WERI-Rb-1 (cell line): ENCODE data around the gene NIF3L1.

Experiments
- DNase-seq: peaks from one replicate; pipeline ENCODE4 v3.0.0-alpha.2; 2020
- H3K27ac ChIP-seq: fragments of 250-450 bp; sonication (Bioruptor Pico); 2 replicates; pipeline ENCODE4 v1.5.1; 2020; ENCODE audit warnings: mild to moderate bottlenecking, moderate library complexity
- H3K27me3 ChIP-seq: fragments of 250-450 bp; sonication (Bioruptor Pico); 2 replicates; pipeline ENCODE4 v1.5.1; 2021; ENCODE audit warnings: mild to moderate bottlenecking, low read depth, moderate library complexity; ENCODE audit not compliant: insufficient read depth, severe bottlenecking
- H3K36me3 ChIP-seq: fragments of 250-450 bp; sonication (Bioruptor Pico); 2 replicates; pipeline ENCODE4 v1.5.1; 2020; ENCODE audit warnings: mild to moderate bottlenecking, moderate library complexity
- H3K4me3 ChIP-seq: 2 replicates; pipeline ENCODE4 v1.5.1; 2011; ENCODE audit warnings: low read depth, mild to moderate bottlenecking, control low read depth, low read length
- H3K9me3 ChIP-seq: fragments of 250-450 bp; sonication (Bioruptor Pico); 2 replicates; pipeline ENCODE4 v1.5.1; 2021; ENCODE audit warnings: mild to moderate bottlenecking, moderate library complexity; ENCODE audit not compliant: severe bottlenecking
- TF ChIP-seq, protein P1 (sequence below): IDR thresholded peaks from 2 replicates; pipeline ENCODE4 v1.5.1; 2011; ENCODE audit warnings: low read depth, mild to moderate bottlenecking, control low read depth, inconsistent platforms, low read length

The NIF3L1 gene

DNA sequence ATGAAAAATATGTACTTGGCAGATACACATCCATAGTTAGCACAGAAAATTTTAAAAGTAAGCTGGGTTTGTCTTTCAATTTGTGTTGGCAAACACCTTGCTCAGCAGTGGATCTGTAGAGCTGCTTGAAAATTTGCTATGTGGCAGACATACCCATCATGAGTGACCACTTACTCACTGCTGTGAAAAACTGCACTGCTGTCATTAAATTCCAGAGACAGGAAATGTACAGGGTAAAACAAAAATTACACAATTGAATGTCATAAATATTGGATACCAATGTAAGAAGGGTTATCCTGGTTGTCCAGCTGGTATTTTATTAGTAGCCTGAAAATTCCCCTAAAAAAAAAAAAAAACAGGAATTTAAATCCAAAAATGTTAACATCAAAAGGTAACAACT, 24.5 kb downstream of the NIF3L1 start:
- Histone ChIP-seq H3K36me3 (peaks cover 40% of the 10 kb centered on the region), H3K9me3 (no peaks in the 10 kb centered on the region), H3K4me3 (no peak overlapping the region), H3K27ac (no peak overlapping the region), H3K27me3 (no peaks in the 10 kb centered on the region)
- DNase-seq = no peak
- TF ChIP-seq, protein P1, sequence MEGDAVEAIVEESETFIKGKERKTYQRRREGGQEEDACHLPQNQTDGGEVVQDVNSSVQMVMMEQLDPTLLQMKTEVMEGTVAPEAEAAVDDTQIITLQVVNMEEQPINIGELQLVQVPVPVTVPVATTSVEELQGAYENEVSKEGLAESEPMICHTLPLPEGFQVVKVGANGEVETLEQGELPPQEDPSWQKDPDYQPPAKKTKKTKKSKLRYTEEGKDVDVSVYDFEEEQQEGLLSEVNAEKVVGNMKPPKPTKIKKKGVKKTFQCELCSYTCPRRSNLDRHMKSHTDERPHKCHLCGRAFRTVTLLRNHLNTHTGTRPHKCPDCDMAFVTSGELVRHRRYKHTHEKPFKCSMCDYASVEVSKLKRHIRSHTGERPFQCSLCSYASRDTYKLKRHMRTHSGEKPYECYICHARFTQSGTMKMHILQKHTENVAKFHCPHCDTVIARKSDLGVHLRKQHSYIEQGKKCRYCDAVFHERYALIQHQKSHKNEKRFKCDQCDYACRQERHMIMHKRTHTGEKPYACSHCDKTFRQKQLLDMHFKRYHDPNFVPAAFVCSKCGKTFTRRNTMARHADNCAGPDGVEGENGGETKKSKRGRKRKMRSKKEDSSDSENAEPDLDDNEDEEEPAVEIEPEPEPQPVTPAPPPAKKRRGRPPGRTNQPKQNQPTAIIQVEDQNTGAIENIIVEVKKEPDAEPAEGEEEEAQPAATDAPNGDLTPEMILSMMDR = no peak

DNA sequence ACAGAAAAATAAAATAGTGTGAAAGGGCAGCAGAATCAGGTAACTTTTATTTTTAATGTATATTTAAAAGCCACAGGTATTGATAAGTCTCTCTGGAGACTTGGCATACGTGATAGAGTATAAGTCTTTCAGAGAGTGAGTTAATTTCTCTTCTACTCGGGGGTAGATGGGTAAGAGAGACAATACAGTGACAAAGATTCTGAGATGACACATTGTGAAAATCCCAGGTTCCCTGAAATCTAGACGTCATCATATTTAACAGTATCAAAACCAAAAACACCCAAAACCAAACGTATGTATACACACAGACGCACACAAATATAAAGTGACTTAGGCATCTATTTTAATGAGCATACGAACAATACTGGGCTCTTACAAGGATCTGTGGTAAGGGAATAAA, 33.3 kb downstream of the NIF3L1 start:
- Histone ChIP-seq H3K36me3 (peaks cover 45% of the 10 kb centered on the region), H3K27me3 (no peaks in the 10 kb centered on the region), H3K9me3 (no peaks in the 10 kb centered on the region), H3K27ac (no peak overlapping the region), H3K4me3 (no peak overlapping the region)
- TF ChIP-seq, protein P1 = no peak
- DNase-seq = no peak

DNA sequence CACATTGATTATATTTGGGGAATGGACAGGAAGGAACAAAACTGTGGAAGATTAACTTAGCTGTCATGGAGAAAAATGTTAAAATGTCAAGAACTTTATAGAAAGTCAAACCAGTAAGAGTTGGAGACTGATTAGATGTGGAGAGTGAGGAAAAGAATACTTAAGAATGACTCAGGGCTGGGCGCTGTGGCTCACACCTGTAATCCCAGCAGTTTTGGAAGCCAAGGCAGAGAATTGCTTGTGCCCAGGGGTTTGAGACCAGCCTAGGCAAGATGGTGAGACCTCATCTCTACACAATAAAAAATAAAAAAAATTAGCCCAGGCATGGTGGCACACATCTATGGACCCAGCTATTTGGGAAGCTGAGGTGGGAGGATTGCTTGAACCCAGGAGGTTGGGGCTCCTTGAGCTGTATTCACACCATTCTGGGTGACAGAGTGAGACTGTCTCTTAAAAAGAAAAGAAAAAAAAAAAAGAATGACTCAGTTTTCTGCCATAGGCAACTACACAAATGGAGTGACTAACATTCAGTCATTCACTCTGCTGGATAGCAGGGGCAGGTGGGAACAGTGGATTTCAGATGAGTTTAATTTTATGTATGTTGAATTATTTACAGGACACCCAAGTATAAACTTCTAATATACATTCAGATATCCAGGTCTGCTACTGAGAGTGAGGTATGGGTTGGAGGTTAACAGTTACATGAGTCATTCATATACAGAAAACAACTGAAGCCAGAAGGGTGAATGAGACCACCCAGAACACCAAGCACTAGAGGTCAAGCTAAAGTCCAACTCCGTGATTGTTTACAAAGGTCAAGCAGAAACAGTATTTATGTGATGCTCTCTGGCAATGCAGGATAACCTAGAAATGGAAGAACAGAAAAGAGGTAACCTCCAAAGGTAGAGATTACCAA, 40.4 kb downstream of the NIF3L1 start:
- H3K4me3 ChIP-seq = no peak overlapping the region
- H3K36me3 ChIP-seq = peaks cover 36% of the 10 kb centered on the region
- H3K27ac ChIP-seq = no peak overlapping the region
- no peaks in the 10 kb centered on the region for H3K9me3 ChIP-seq
- no peaks in the 10 kb centered on the region for H3K27me3 ChIP-seq
- TF ChIP-seq, protein P1 = no peak
- no peak for DNase-seq

DNA sequence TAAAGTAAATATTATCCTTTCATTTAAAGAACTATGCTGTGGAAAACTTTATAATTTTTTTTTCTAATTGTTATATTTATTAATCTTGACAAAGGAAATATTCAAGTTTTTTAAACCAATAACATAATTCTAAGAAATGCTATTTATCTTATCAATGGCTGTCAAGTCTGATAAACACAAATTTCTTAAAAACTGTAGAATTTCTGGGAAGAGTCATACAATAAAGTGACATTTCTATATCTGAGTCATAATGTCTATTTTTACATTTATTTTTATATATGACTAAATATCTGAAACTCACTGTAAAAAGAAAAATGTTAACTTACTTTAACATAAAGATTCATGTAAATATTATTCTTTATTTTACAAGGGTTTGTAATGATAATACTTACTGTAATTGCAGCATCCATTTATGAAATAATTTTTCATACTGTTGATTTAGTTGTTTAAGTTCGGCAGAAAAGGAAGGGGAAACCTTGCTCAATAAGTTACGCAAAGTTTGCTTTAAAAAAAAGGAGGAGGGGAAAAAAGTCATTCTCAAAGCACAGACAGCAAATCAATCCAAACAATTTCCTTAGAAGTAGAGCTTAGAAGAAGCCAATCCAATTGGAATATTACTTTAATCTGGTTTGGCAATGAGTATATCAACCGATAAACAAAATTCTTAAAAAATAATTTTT, 41.9 kb downstream of the NIF3L1 start:
- Histone ChIP-seq H3K27ac (no peak overlapping the region), H3K9me3 (no peaks in the 10 kb centered on the region), H3K36me3 (peaks cover 31% of the 10 kb centered on the region), H3K4me3 (no peak overlapping the region), H3K27me3 (no peaks in the 10 kb centered on the region)
- DNase-seq = no peak
- TF ChIP-seq, protein P1 = no peak

DNA sequence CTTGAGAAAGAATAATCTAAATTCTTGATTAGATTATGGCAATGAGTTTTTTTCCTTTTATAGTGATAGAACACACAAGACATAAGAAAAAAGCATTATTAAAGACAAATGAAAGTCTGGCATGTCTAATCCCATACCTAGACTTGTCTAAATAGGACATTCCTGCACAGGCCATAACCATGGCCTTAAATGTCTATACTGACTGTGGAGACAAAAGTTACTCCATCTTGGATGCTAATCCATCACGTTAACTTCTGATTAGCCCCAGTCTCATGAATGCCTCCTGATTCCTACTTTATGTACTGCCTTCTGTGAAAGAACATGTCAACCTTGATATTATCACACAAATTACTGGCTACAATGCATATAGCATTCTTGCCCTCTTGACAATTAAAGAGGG, 50.7 kb downstream of the NIF3L1 start:
- H3K27ac ChIP-seq = no peak overlapping the region
- no peaks in the 10 kb centered on the region for H3K27me3 ChIP-seq
- no peak overlapping the region for H3K4me3 ChIP-seq
- peaks cover 41% of the 10 kb centered on the region for H3K36me3 ChIP-seq
- no peak for DNase-seq
- TF ChIP-seq, protein P1 = no peak
- no peaks in the 10 kb centered on the region for H3K9me3 ChIP-seq
